ENCODE measurements around the gene LOXL1. TPM values are rescaled to one million over a fixed set of nuclear protein-coding genes. Genes with fewer than 3 reads are reported as not detected.
A peak's percentile ranks its signal among the peaks of the same experiment; 100 is the strongest.

The LOXL1 gene
- total and polyA plus RNA-seq, 2 donors (not counting 1 experiment from before 2014, with no cell fraction given), result 65.6 to 163 TPM

DNA sequence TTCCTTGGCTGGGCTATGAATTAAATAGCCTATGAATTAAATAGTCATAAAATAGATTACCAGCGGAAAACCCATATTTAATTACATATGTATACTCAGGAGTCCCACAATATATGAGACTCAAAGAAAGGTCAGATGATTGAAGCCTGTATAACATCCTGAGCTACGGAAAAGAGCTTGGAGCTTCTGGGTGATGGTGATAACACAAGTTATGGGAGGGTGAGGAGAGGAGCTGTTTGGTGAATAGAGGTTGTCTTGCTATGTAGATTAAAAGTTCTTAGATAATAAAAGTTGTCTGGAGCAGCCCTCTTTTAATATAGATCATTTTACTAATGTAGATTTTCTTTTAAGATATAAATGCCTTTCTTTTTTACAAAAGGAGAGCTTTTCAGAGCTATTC lies 70.0 kb downstream of the LOXL1 start:
- H3K4me1 ChIP-seq (ENCODE audit: control insufficient read depth, extremely low read depth, insufficient read depth, low read length), result peaks cover 15% of the 10 kb centered on the region
- H3K27ac ChIP-seq (ENCODE audit: insufficient read depth, low read length), result peak overlapping the region; percentile 60
- no peaks in the 10 kb centered on the region for H3K27me3 ChIP-seq (ENCODE audit: control insufficient read depth, insufficient read depth, low read length)
- TF ChIP-seq, protein P1, sequence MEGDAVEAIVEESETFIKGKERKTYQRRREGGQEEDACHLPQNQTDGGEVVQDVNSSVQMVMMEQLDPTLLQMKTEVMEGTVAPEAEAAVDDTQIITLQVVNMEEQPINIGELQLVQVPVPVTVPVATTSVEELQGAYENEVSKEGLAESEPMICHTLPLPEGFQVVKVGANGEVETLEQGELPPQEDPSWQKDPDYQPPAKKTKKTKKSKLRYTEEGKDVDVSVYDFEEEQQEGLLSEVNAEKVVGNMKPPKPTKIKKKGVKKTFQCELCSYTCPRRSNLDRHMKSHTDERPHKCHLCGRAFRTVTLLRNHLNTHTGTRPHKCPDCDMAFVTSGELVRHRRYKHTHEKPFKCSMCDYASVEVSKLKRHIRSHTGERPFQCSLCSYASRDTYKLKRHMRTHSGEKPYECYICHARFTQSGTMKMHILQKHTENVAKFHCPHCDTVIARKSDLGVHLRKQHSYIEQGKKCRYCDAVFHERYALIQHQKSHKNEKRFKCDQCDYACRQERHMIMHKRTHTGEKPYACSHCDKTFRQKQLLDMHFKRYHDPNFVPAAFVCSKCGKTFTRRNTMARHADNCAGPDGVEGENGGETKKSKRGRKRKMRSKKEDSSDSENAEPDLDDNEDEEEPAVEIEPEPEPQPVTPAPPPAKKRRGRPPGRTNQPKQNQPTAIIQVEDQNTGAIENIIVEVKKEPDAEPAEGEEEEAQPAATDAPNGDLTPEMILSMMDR (conservative IDR thresholded peaks at IDR 0.05 in 1 of 2, IDR thresholded peaks at IDR 0.05 in 1 of 2; ENCODE audit: low read depth in 1 of 2, low read length in 2 of 2), result no peak
- TF ChIP-seq EZH2 (IDR thresholded peaks at IDR 0.05; ENCODE audit: low read length, missing control alignments), result no peak
- no peak overlapping the region for H3K9ac ChIP-seq (ENCODE audit: insufficient read depth, low read length)
- DNase-seq (ENCODE audit: low read depth in 2 of 2), result no peak
- H3K4me2 ChIP-seq (ENCODE audit: extremely low read depth, insufficient read depth, low read length), result peak overlapping the region; percentile 99
- peaks cover 61% of the 10 kb centered on the region for H3K79me2 ChIP-seq (ENCODE audit: control insufficient read depth, insufficient read depth, low read length)
- no peak overlapping the region for H2AFZ ChIP-seq (ENCODE audit: low read length)
- peaks cover 9% of the 10 kb centered on the region for H3K36me3 ChIP-seq (ENCODE audit: control insufficient read depth, insufficient read depth, low read length)
- no peaks in the 10 kb centered on the region for H4K20me1 ChIP-seq (ENCODE audit: control insufficient read depth, extremely low read depth, insufficient read depth, low read length)
- no peaks in the 10 kb centered on the region for H3K9me3 ChIP-seq (ENCODE audit: control insufficient read depth, insufficient read depth, low read depth, low read length)
- peak overlapping the region; percentile 58 to 97 (median 84) for H3K4me3 ChIP-seq (replicated peaks in 1 of 4; ENCODE audit: control extremely low read depth in 1 of 4, insufficient read depth in 1 of 4, low read depth in 3 of 4, low read length in 4 of 4)

GRCh38 chr15:73996939-73997338 lies 70.7 kb downstream of the LOXL1 start:
- DNase-seq (ENCODE audit: low read depth in 2 of 2), result peak in 1 of 2 donors; percentile 49
- Histone ChIP-seq H3K9ac (ENCODE audit: insufficient read depth, low read length) (peak overlapping the region; percentile 47), H3K27ac (ENCODE audit: insufficient read depth, low read length) (peak overlapping the region; percentile 60), H3K79me2 (ENCODE audit: control insufficient read depth, insufficient read depth, low read length) (peaks cover 65% of the 10 kb centered on the region), H4K20me1 (ENCODE audit: control insufficient read depth, extremely low read depth, insufficient read depth, low read length) (no peaks in the 10 kb centered on the region), H3K4me2 (ENCODE audit: extremely low read depth, insufficient read depth, low read length) (peak overlapping the region; percentile 99), H3K27me3 (ENCODE audit: control insufficient read depth, insufficient read depth, low read length) (no peaks in the 10 kb centered on the region), H3K4me1 (ENCODE audit: control insufficient read depth, extremely low read depth, insufficient read depth, low read length) (peaks cover 12% of the 10 kb centered on the region), H3K36me3 (ENCODE audit: control insufficient read depth, insufficient read depth, low read length) (peaks cover 9% of the 10 kb centered on the region), H3K9me3 (ENCODE audit: control insufficient read depth, insufficient read depth, low read depth, low read length) (no peaks in the 10 kb centered on the region), H2AFZ (ENCODE audit: low read length) (no peak overlapping the region), H3K4me3 (replicated peaks in 1 of 4; ENCODE audit: control extremely low read depth in 1 of 4, insufficient read depth in 1 of 4, low read depth in 3 of 4, low read length in 4 of 4) (peak overlapping the region; percentile 58 to 97 (median 84))
- TF ChIP-seq, protein P1 (conservative IDR thresholded peaks at IDR 0.05 in 1 of 2, IDR thresholded peaks at IDR 0.05 in 1 of 2; ENCODE audit: low read depth in 1 of 2, low read length in 2 of 2), result no peak
- no peak for TF ChIP-seq EZH2 (IDR thresholded peaks at IDR 0.05; ENCODE audit: low read length, missing control alignments)

DNA sequence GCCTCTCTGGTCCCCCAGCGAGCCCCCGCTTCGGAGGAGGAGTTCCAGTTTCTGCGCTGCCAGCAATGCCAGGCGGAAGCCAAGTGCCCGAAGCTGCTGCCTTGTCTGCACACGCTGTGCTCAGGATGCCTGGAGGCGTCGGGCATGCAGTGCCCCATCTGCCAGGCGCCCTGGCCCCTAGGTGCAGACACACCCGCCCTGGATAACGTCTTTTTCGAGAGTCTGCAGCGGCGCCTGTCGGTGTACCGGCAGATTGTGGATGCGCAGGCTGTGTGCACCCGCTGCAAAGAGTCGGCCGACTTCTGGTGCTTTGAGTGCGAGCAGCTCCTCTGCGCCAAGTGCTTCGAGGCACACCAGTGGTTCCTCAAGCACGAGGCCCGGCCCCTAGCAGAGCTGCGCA lies 71.7 kb downstream of the LOXL1 start:
- H3K4me2 ChIP-seq (ENCODE audit: extremely low read depth, insufficient read depth, low read length), result no peak overlapping the region
- no peak for DNase-seq (ENCODE audit: low read depth in 2 of 2)
- H3K27ac ChIP-seq (ENCODE audit: insufficient read depth, low read length), result no peak overlapping the region
- H3K4me3 ChIP-seq (replicated peaks in 1 of 4; ENCODE audit: control extremely low read depth in 1 of 4, insufficient read depth in 1 of 4, low read depth in 3 of 4, low read length in 4 of 4), result peak overlapping the region in 1 of 4 experiments; percentile 91
- H3K9ac ChIP-seq (ENCODE audit: insufficient read depth, low read length), result no peak overlapping the region
- H3K4me1 ChIP-seq (ENCODE audit: control insufficient read depth, extremely low read depth, insufficient read depth, low read length), result peaks cover 12% of the 10 kb centered on the region
- no peaks in the 10 kb centered on the region for H3K9me3 ChIP-seq (ENCODE audit: control insufficient read depth, insufficient read depth, low read depth, low read length)
- H3K79me2 ChIP-seq (ENCODE audit: control insufficient read depth, insufficient read depth, low read length), result peaks cover 70% of the 10 kb centered on the region
- TF ChIP-seq, protein P1 (conservative IDR thresholded peaks at IDR 0.05 in 1 of 2, IDR thresholded peaks at IDR 0.05 in 1 of 2; ENCODE audit: low read depth in 1 of 2, low read length in 2 of 2), result no peak
- TF ChIP-seq EZH2 (IDR thresholded peaks at IDR 0.05; ENCODE audit: low read length, missing control alignments), result no peak
- H3K27me3 ChIP-seq (ENCODE audit: control insufficient read depth, insufficient read depth, low read length), result no peaks in the 10 kb centered on the region
- H2AFZ ChIP-seq (ENCODE audit: low read length), result no peak overlapping the region
- peaks cover 11% of the 10 kb centered on the region for H3K36me3 ChIP-seq (ENCODE audit: control insufficient read depth, insufficient read depth, low read length)
- H4K20me1 ChIP-seq (ENCODE audit: control insufficient read depth, extremely low read depth, insufficient read depth, low read length), result no peaks in the 10 kb centered on the region

Other genes starting within 250 kb of the LOXL1 start
- gene CD276, start 242.1 kb upstream of the LOXL1 start, total RNA-seq, result 65.7 and 88.5 TPM in 2 replicates
- 103 and 108 TPM in 2 replicates for gene CD276, start 242.1 kb upstream of the LOXL1 start, polyA plus RNA-seq
- gene INSYN1, start 173.1 kb upstream of the LOXL1 start, total RNA-seq, result 1.2 and 1.3 TPM in 2 replicates
- gene INSYN1, start 173.1 kb upstream of the LOXL1 start, polyA plus RNA-seq, result 0.37 and 0.51 TPM in 2 replicates
- not detected in 2 replicates for gene TBC1D21, start 52.9 kb upstream of the LOXL1 start, total RNA-seq
- gene TBC1D21, start 52.9 kb upstream of the LOXL1 start, polyA plus RNA-seq, result not detected in 2 replicates
- gene STOML1, start 65.8 kb downstream of the LOXL1 start, total RNA-seq, result 9.2 and 24.8 TPM in 2 replicates
- gene STOML1, start 65.8 kb downstream of the LOXL1 start, polyA plus RNA-seq, result 8.7 and 9.8 TPM in 2 replicates
- gene PML, start 68.3 kb downstream of the LOXL1 start, total RNA-seq, result 16.4 and 34.0 TPM in 2 replicates
- 11.1 and 15.5 TPM in 2 replicates for gene PML, start 68.3 kb downstream of the LOXL1 start, polyA plus RNA-seq
- under 0.01 TPM in 1 of 2 replicates, not detected in the other for gene GOLGA6A, start 156.1 kb downstream of the LOXL1 start, total RNA-seq
- not detected in 2 replicates for gene GOLGA6A, start 156.1 kb downstream of the LOXL1 start, polyA plus RNA-seq
- not detected in 2 replicates for gene ISLR2, start 204.1 kb downstream of the LOXL1 start, total RNA-seq
- gene ISLR2, start 204.1 kb downstream of the LOXL1 start, polyA plus RNA-seq, result not detected in 2 replicates
- gene ISLR, start 247.2 kb downstream of the LOXL1 start, total RNA-seq, result 14.0 and 17.7 TPM in 2 replicates
- 17.3 and 34.0 TPM in 2 replicates for gene ISLR, start 247.2 kb downstream of the LOXL1 start, polyA plus RNA-seq